ENCODE measurements around the gene ILKAP.
"Not testable (repeated sequence)": the region's sequence is repeated elsewhere in the genome, so short reads cannot be mapped to it uniquely, and the experiment has no call there.

The ILKAP gene

GRCh38 chr2:238182362-238182761 is 21.1 kb downstream of the ILKAP start:
- no peak overlapping the region for H3K4me3 Mint-ChIP-seq
- peaks cover 14% of the 10 kb centered on the region for H3K4me1 Mint-ChIP-seq
- peaks cover 24% of the 10 kb centered on the region for H3K36me3 Mint-ChIP-seq
- no peaks in the 10 kb centered on the region for H3K9me3 Mint-ChIP-seq
- no peaks in the 10 kb centered on the region for H3K27me3 Mint-ChIP-seq
- H3K27ac Mint-ChIP-seq: no peak overlapping the region

GRCh38 chr2:238180554-238180953 is 22.9 kb downstream of the ILKAP start:
- Mint-ChIP-seq H3K27me3 (no peaks in the 10 kb centered on the region), H3K27ac (no peak overlapping the region), H3K4me1 (peaks cover 14% of the 10 kb centered on the region), H3K36me3 (peaks cover 24% of the 10 kb centered on the region), H3K9me3 (no peaks in the 10 kb centered on the region), H3K4me3 (no peak overlapping the region)

- H3K4me3 Mint-ChIP-seq: no peak overlapping the region
- H3K27me3 Mint-ChIP-seq: no peaks in the 10 kb centered on the region
- peaks cover 22% of the 10 kb centered on the region for H3K36me3 Mint-ChIP-seq
- no peaks in the 10 kb centered on the region for H3K9me3 Mint-ChIP-seq
- H3K4me1 Mint-ChIP-seq: peaks cover 5% of the 10 kb centered on the region
- H3K27ac Mint-ChIP-seq: peak overlapping the region; percentile 20
Observed at GRCh38 chr2:238176613-238177012, 26.9 kb downstream of the ILKAP start.

GRCh38 chr2:238174701-238175100 is 28.8 kb downstream of the ILKAP start:
- Mint-ChIP-seq H3K4me3 (no peak overlapping the region), H3K27ac (no peak overlapping the region), H3K27me3 (no peaks in the 10 kb centered on the region), H3K36me3 (peaks cover 24% of the 10 kb centered on the region), H3K9me3 (no peaks in the 10 kb centered on the region), H3K4me1 (peaks cover 5% of the 10 kb centered on the region)

GRCh38 chr2:238174291-238174690 is 29.2 kb downstream of the ILKAP start:
- Mint-ChIP-seq H3K27me3 (no peaks in the 10 kb centered on the region), H3K36me3 (peaks cover 24% of the 10 kb centered on the region), H3K4me3 (no peak overlapping the region), H3K4me1 (peaks cover 5% of the 10 kb centered on the region), H3K9me3 (no peaks in the 10 kb centered on the region), H3K27ac (no peak overlapping the region)

- H3K9me3 Mint-ChIP-seq: no peaks in the 10 kb centered on the region
- no peak overlapping the region for H3K4me3 Mint-ChIP-seq
- peaks cover 20% of the 10 kb centered on the region for H3K36me3 Mint-ChIP-seq
- H3K27me3 Mint-ChIP-seq: no peaks in the 10 kb centered on the region
- H3K27ac Mint-ChIP-seq: no peak overlapping the region
- H3K4me1 Mint-ChIP-seq: peaks cover 5% of the 10 kb centered on the region
Observed at GRCh38 chr2:238173692-238174091, 29.8 kb downstream of the ILKAP start.

- H3K36me3 Mint-ChIP-seq: peaks cover 19% of the 10 kb centered on the region
- H3K4me1 Mint-ChIP-seq: peaks cover 5% of the 10 kb centered on the region
- H3K27me3 Mint-ChIP-seq: no peaks in the 10 kb centered on the region
- H3K4me3 Mint-ChIP-seq: no peak overlapping the region
- no peaks in the 10 kb centered on the region for H3K9me3 Mint-ChIP-seq
- H3K27ac Mint-ChIP-seq: peak overlapping the region; percentile 46
Observed at GRCh38 chr2:238172439-238172838, 31.1 kb downstream of the ILKAP start.

GRCh38 chr2:238171575-238172187 is 31.8 kb downstream of the ILKAP start:
- Mint-ChIP-seq H3K4me3 (no peak overlapping the region), H3K9me3 (no peaks in the 10 kb centered on the region), H3K4me1 (peaks cover 5% of the 10 kb centered on the region), H3K27me3 (no peaks in the 10 kb centered on the region), H3K27ac (no peak overlapping the region), H3K36me3 (peaks cover 15% of the 10 kb centered on the region)

GRCh38 chr2:238171072-238171431 is 32.4 kb downstream of the ILKAP start:
- H3K4me1 Mint-ChIP-seq, H3K4me3 Mint-ChIP-seq, H3K9me3 Mint-ChIP-seq, H3K27ac Mint-ChIP-seq, H3K27me3 Mint-ChIP-seq: not testable (repeated sequence)
- peaks cover 15% of the 10 kb centered on the region for H3K36me3 Mint-ChIP-seq

GRCh38 chr2:238170386-238171071 is 33.0 kb downstream of the ILKAP start:
- H3K27ac Mint-ChIP-seq: no peak overlapping the region
- peaks cover 15% of the 10 kb centered on the region for H3K36me3 Mint-ChIP-seq

GRCh38 chr2:238169708-238170251 is 33.7 kb downstream of the ILKAP start:
- H3K27me3 Mint-ChIP-seq: peaks cover 3% of the 10 kb centered on the region
- H3K36me3 Mint-ChIP-seq: peaks cover 15% of the 10 kb centered on the region
- H3K4me1 Mint-ChIP-seq: peaks cover 5% of the 10 kb centered on the region
- no peak overlapping the region for H3K4me3 Mint-ChIP-seq
- no peaks in the 10 kb centered on the region for H3K9me3 Mint-ChIP-seq
- no peak overlapping the region for H3K27ac Mint-ChIP-seq

More at GRCh38 chr2:238170386-238171071, 33.0 kb downstream of the ILKAP start:
- Mint-ChIP-seq H3K4me1 (peaks cover 5% of the 10 kb centered on the region), H3K4me3 (no peak overlapping the region), H3K9me3 (no peaks in the 10 kb centered on the region), H3K27me3 (no peaks in the 10 kb centered on the region)

GRCh38 chr2:238169048-238169707 is 34.3 kb downstream of the ILKAP start:
- no peaks in the 10 kb centered on the region for H3K9me3 Mint-ChIP-seq
- H3K27ac Mint-ChIP-seq: no peak overlapping the region
- H3K4me3 Mint-ChIP-seq: no peak overlapping the region
- peaks cover 6% of the 10 kb centered on the region for H3K27me3 Mint-ChIP-seq
- H3K4me1 Mint-ChIP-seq: peaks cover 5% of the 10 kb centered on the region
- H3K36me3 Mint-ChIP-seq: peaks cover 15% of the 10 kb centered on the region

- Mint-ChIP-seq H3K27ac (no peak overlapping the region), H3K4me3 (no peak overlapping the region), H3K9me3 (no peaks in the 10 kb centered on the region), H3K27me3 (peaks cover 6% of the 10 kb centered on the region), H3K36me3 (peaks cover 15% of the 10 kb centered on the region), H3K4me1 (peaks cover 5% of the 10 kb centered on the region)
Observed at GRCh38 chr2:238168196-238169047, 35.1 kb downstream of the ILKAP start.

- H3K9me3 Mint-ChIP-seq: no peaks in the 10 kb centered on the region
- peaks cover 1% of the 10 kb centered on the region for H3K4me1 Mint-ChIP-seq
- H3K4me3 Mint-ChIP-seq: no peak overlapping the region
- H3K27ac Mint-ChIP-seq: no peak overlapping the region
- peaks cover 6% of the 10 kb centered on the region for H3K27me3 Mint-ChIP-seq
- peaks cover 10% of the 10 kb centered on the region for H3K36me3 Mint-ChIP-seq
Observed at GRCh38 chr2:238167761-238168160, 35.7 kb downstream of the ILKAP start.

- no peaks in the 10 kb centered on the region for H3K9me3 Mint-ChIP-seq
- no peak overlapping the region for H3K27ac Mint-ChIP-seq
- peaks cover 6% of the 10 kb centered on the region for H3K27me3 Mint-ChIP-seq
- H3K36me3 Mint-ChIP-seq: peaks cover 8% of the 10 kb centered on the region
- H3K4me1 Mint-ChIP-seq: no peaks in the 10 kb centered on the region
- H3K4me3 Mint-ChIP-seq: no peak overlapping the region
Observed at GRCh38 chr2:238167344-238167715, 36.2 kb downstream of the ILKAP start.

All from activated naive CD4-positive, alpha-beta T cell treated with anti-CD3 and anti-CD28 coated beads, Interleukin-2, amount 50 U/mL, for 24 hours (primary cell).